Loucy (cell line): ENCODE results near the gene COLQ.

Experiments used
- H2AFZ ChIP-seq: fragments of 200-600 bp; sonication (generic); 2 replicates; pipeline ENCODE4 v1.6.0; 2016; ENCODE audit warnings: antibody characterized with exemption, mild to moderate bottlenecking, low read length, moderate library complexity
- H3F3A ChIP-seq: fragments of 200-600 bp; 2 replicates; pipeline ENCODE4 v1.6.0; 2016; ENCODE audit warnings: antibody characterized with exemption, low read depth, mild to moderate bottlenecking
- H3K27me3 ChIP-seq: fragments of 200-600 bp; sonication (generic); 2 replicates; pipeline ENCODE4 v1.6.1; 2014; ENCODE audit warnings: low read length, mild to moderate bottlenecking; ENCODE audit not compliant: insufficient read depth, poor library complexity, severe bottlenecking
- H3K36me3 ChIP-seq: fragments of 200-600 bp; sonication (generic); 2 replicates; pipeline ENCODE4 v1.6.1; 2016; ENCODE audit warnings: low read length; ENCODE audit not compliant: insufficient read depth
- H3K4me1 ChIP-seq: fragments of 200-600 bp; sonication (generic); 2 replicates; pipeline ENCODE4 v1.5.1; 2014; ENCODE audit warnings: low read length, mild to moderate bottlenecking; ENCODE audit not compliant: insufficient read depth, poor library complexity, severe bottlenecking
- H3K4me2 ChIP-seq: fragments of 200-600 bp; sonication (generic); 2 replicates; pipeline ENCODE4 v1.6.0; 2014; ENCODE audit warnings: antibody characterized with exemption, low read length, low read depth, mild to moderate bottlenecking; ENCODE audit not compliant: poor library complexity, severe bottlenecking
- H3K4me3 ChIP-seq: fragments of 200-600 bp; sonication (generic); 2 replicates; pipeline ENCODE4 v1.5.1; 2014; ENCODE audit warnings: low read length, mild to moderate bottlenecking, mixed read lengths; ENCODE audit not compliant: poor library complexity, severe bottlenecking
- H3K79me2 ChIP-seq: fragments of 200-600 bp; sonication (generic); 2 replicates; pipeline ENCODE4 v1.6.1; 2014; ENCODE audit warnings: low read length; ENCODE audit not compliant: insufficient read depth
- H3K9ac ChIP-seq: fragments of 200-600 bp; sonication (generic); 2 replicates; pipeline ENCODE4 v1.6.0; 2014; ENCODE audit warnings: mild to moderate bottlenecking, low read depth, low read length, moderate library complexity; ENCODE audit not compliant: poor library complexity, severe bottlenecking
- H3K9me2 ChIP-seq: fragments of 200-600 bp; sonication (generic); replicated peaks from 2 replicates; pipeline ENCODE4 v1.6.1; 2016; ENCODE audit warnings: low read depth, low read length, mixed read lengths
- H3K9me3 ChIP-seq: fragments of 200-600 bp; sonication (generic); 2 replicates; pipeline ENCODE4 v1.6.1; 2014; ENCODE audit warnings: mild to moderate bottlenecking, antibody characterized with exemption, low read length, low read depth; ENCODE audit not compliant: insufficient read depth
- H4K20me1 ChIP-seq: fragments of 200-600 bp; sonication (generic); 2 replicates; pipeline ENCODE4 v1.6.0; 2014; ENCODE audit warnings: antibody characterized with exemption, low read length, mild to moderate bottlenecking; ENCODE audit not compliant: insufficient read depth, poor library complexity, severe bottlenecking
- EZH2phosphoT487 ChIP-seq: fragments of 200-600 bp; IDR thresholded peaks from 2 replicates; pipeline ENCODE4 v1.6.1; 2018; ENCODE audit warnings: antibody characterized with exemption, mild to moderate bottlenecking, moderate library complexity, borderline replicate concordance
- TF ChIP-seq, protein P1 (sequence below): fragments of 200-600 bp; sonication (generic); conservative IDR thresholded peaks from 2 replicates; pipeline ENCODE4 v1.5.1; 2014; ENCODE audit warnings: mild to moderate bottlenecking, antibody characterized with exemption, low read length

Gene COLQ

DNA sequence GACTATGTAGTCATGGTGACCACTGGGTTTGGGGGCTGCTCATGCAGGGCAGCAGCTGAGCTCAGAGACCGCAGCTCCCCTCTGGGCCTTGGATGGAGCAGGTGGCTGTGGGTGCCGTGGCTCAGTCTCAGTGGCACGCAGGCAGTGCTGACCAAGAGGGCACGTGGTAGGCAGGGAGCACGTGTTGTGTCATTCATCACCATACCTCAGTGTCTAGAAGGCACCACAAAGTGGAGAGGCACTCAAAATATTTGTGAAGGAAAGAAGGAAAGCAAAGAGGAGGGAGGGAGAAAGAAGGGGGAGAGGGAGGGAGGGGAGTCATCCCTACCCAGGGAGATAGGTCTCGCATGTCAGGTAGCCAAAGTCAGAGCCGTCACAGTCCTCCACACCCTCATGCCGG is 68.0 kb downstream of the COLQ start:
- no peak overlapping the region for H3K9ac ChIP-seq

DNA sequence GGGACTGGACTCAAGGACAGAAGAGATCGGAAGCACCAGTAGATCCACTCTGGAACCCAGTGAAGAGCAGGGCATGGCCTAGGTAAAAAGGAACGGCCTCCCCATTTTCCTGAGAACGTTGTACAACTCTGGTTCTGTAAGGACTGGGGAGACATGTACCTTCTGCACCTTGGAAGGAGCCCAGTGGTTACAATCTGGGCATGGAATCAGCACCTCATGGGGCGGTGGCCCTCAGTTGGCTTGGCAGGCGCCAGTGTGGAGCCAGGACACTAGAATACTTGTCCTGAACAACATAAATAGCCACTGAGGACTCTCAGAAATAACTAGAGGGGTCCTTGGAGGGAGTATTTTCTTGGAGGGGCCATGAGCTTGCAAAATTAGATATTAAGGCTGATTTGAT is 68.5 kb downstream of the COLQ start:
- H3K9me3 ChIP-seq = no peaks in the 10 kb centered on the region
- no peaks in the 10 kb centered on the region for H3K4me1 ChIP-seq
- H2AFZ ChIP-seq = no peak overlapping the region
- H3K79me2 ChIP-seq = no peaks in the 10 kb centered on the region
- H3F3A ChIP-seq = no peaks in the 10 kb centered on the region
- H3K36me3 ChIP-seq = no peaks in the 10 kb centered on the region
- H3K4me2 ChIP-seq = no peak overlapping the region
- no peaks in the 10 kb centered on the region for H3K9me2 ChIP-seq
- no peak overlapping the region for H3K9ac ChIP-seq
- H3K4me3 ChIP-seq = no peak overlapping the region
- H3K27me3 ChIP-seq = no peaks in the 10 kb centered on the region
- H4K20me1 ChIP-seq = no peaks in the 10 kb centered on the region
- TF ChIP-seq, protein P1, sequence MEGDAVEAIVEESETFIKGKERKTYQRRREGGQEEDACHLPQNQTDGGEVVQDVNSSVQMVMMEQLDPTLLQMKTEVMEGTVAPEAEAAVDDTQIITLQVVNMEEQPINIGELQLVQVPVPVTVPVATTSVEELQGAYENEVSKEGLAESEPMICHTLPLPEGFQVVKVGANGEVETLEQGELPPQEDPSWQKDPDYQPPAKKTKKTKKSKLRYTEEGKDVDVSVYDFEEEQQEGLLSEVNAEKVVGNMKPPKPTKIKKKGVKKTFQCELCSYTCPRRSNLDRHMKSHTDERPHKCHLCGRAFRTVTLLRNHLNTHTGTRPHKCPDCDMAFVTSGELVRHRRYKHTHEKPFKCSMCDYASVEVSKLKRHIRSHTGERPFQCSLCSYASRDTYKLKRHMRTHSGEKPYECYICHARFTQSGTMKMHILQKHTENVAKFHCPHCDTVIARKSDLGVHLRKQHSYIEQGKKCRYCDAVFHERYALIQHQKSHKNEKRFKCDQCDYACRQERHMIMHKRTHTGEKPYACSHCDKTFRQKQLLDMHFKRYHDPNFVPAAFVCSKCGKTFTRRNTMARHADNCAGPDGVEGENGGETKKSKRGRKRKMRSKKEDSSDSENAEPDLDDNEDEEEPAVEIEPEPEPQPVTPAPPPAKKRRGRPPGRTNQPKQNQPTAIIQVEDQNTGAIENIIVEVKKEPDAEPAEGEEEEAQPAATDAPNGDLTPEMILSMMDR = no peak
- no peak for TF ChIP-seq EZH2phosphoT487

More for the DNA sequence above, 68.0 kb downstream of the COLQ start:
- Histone ChIP-seq H3K9me2 (no peaks in the 10 kb centered on the region), H3F3A (no peaks in the 10 kb centered on the region), H3K79me2 (no peaks in the 10 kb centered on the region), H4K20me1 (no peaks in the 10 kb centered on the region), H3K4me2 (no peak overlapping the region), H3K9me3 (no peaks in the 10 kb centered on the region), H3K4me3 (no peak overlapping the region), H3K36me3 (no peaks in the 10 kb centered on the region), H3K27me3 (no peaks in the 10 kb centered on the region), H3K4me1 (no peaks in the 10 kb centered on the region), H2AFZ (no peak overlapping the region)
- TF ChIP-seq, protein P1 = no peak
- no peak for TF ChIP-seq EZH2phosphoT487

DNA sequence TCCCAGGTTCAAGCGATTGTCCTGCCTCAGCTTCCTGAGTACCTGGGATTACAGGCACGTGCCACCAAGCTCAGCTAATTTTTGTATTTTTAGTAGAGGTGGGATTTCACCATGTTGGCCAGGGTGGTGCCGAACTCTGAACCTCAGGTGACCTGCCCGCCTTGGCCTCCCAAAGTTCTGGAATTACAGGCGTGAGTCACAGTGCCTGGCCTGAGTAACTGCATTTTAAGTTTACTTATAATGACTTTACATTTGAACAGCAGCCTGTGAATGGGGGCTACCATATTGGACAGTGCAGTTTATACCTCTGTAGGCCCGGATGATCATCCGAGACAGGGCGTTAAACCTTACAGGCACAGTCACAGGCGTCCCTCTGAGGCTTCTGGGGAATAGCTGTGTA is 69.3 kb downstream of the COLQ start:
- no peak overlapping the region for H3K4me2 ChIP-seq
- no peak overlapping the region for H3K4me3 ChIP-seq
- TF ChIP-seq, protein P1 = no peak
- no peak for TF ChIP-seq EZH2phosphoT487

More for the DNA sequence above, 69.3 kb downstream of the COLQ start:
- Histone ChIP-seq H3F3A (no peaks in the 10 kb centered on the region), H3K9ac (no peak overlapping the region), H3K79me2 (no peaks in the 10 kb centered on the region), H4K20me1 (no peaks in the 10 kb centered on the region), H2AFZ (no peak overlapping the region), H3K36me3 (no peaks in the 10 kb centered on the region), H3K4me1 (no peaks in the 10 kb centered on the region), H3K9me2 (no peaks in the 10 kb centered on the region), H3K27me3 (no peaks in the 10 kb centered on the region), H3K9me3 (no peaks in the 10 kb centered on the region)
